Measurements from ENCODE around the gene RNF150. TPM values are rescaled to one million over a fixed set of nuclear protein-coding genes. Genes with fewer than 3 reads are reported as not detected.

Gene RNF150
- total RNA-seq, 1 donor from 2014 or later = 31.2 TPM

GRCh38 chr4:140976768-140977167, 156.5 kb downstream of the RNF150 start:
- no peaks in the 10 kb centered on the region for H3K27me3 ChIP-seq
- no peak for DNase-seq (ENCODE audit: low spot score in 2 of 2)
- intact Hi-C loops (cut with DNase I) = no loop called here
- no peaks in the 10 kb centered on the region for H3K9me3 ChIP-seq
- no peaks in the 10 kb centered on the region for H3K36me3 ChIP-seq
- no peak for TF ChIP-seq CTCF (IDR thresholded peaks at IDR 0.05)
- H3K4me3 ChIP-seq = no peak overlapping the region
- H3K4me1 ChIP-seq = no peaks in the 10 kb centered on the region
- H3K27ac ChIP-seq = no peak overlapping the region

- H3K36me3 ChIP-seq = no peaks in the 10 kb centered on the region
- H3K27ac ChIP-seq = no peak overlapping the region
- intact Hi-C loops (cut with DNase I) = no loop called here
- no peak for DNase-seq (ENCODE audit: low spot score in 2 of 2)
- peaks cover 0 to 3% of the 10 kb centered on the region in 2 donors for H3K4me1 ChIP-seq
- no peak for TF ChIP-seq CTCF (IDR thresholded peaks at IDR 0.05)
- H3K27me3 ChIP-seq = no peaks in the 10 kb centered on the region
- no peak overlapping the region for H3K4me3 ChIP-seq
- H3K9me3 ChIP-seq = no peaks in the 10 kb centered on the region
Measured at GRCh38 chr4:140971077-140971792, 162.0 kb downstream of the RNF150 start.

GRCh38 chr4:140969296-140969695, 164.0 kb downstream of the RNF150 start:
- no peak for TF ChIP-seq CTCF (IDR thresholded peaks at IDR 0.05)
- Histone ChIP-seq H3K36me3 (no peaks in the 10 kb centered on the region), H3K4me3 (no peak overlapping the region), H3K27ac (no peak overlapping the region), H3K9me3 (no peaks in the 10 kb centered on the region), H3K4me1 (peaks cover 0 to 3% of the 10 kb centered on the region in 2 donors), H3K27me3 (no peaks in the 10 kb centered on the region)
- intact Hi-C loops (cut with DNase I) = no loop called here
- DNase-seq (ENCODE audit: low spot score in 2 of 2) = no peak

- TF ChIP-seq CTCF (IDR thresholded peaks at IDR 0.05) = no peak
- Histone ChIP-seq H3K4me1 (peaks cover 0 to 3% of the 10 kb centered on the region in 2 donors), H3K9me3 (no peaks in the 10 kb centered on the region), H3K27ac (no peak overlapping the region), H3K27me3 (no peaks in the 10 kb centered on the region), H3K4me3 (no peak overlapping the region), H3K36me3 (no peaks in the 10 kb centered on the region)
- DNase-seq (ENCODE audit: low spot score in 2 of 2) = no peak
- intact Hi-C loops (cut with DNase I) = no loop called here
Measured at GRCh38 chr4:140968371-140968770, 164.9 kb downstream of the RNF150 start.

- TF ChIP-seq CTCF (IDR thresholded peaks at IDR 0.05) = no peak
- Histone ChIP-seq H3K36me3 (no peaks in the 10 kb centered on the region), H3K27ac (no peak overlapping the region), H3K4me1 (no peaks in the 10 kb centered on the region), H3K9me3 (no peaks in the 10 kb centered on the region), H3K27me3 (no peaks in the 10 kb centered on the region), H3K4me3 (no peak overlapping the region)
- intact Hi-C loops (cut with DNase I) = no loop called here
- no peak for DNase-seq (ENCODE audit: low spot score in 2 of 2)
Measured at GRCh38 chr4:140963883-140964282, 169.4 kb downstream of the RNF150 start.

Data from ascending aorta (tissue), 2 donors.